Liver (tissue), 9 donors: Measurements from ENCODE around the gene WSCD1. TPM values are rescaled to one million over a fixed set of nuclear protein-coding genes. Genes with fewer than 3 reads are reported as not detected.

Experiments used
- DNase-seq: peaks from one replicate; pipeline ENCODE4 v3.0.0-alpha.2; 2017; ENCODE audit warnings: low spot score
- H3K27ac ChIP-seq, 2 donors: one replicate each; pipeline ENCODE4 v1.7.0; 2013; ENCODE audit warnings: inconsistent platforms in 2 of 2, low read length in 2 of 2, control low read depth in 1 of 2, low read depth in 1 of 2, mild to moderate bottlenecking in 1 of 2
- H3K27me3 ChIP-seq, 4 donors: one replicate each; pipeline versions ENCODE4 v1.6.1 to v1.7.0; 2013; ENCODE audit warnings: low read length in 3 of 4, inconsistent platforms in 1 of 4, mild to moderate bottlenecking in 1 of 4, moderate library complexity in 1 of 4; ENCODE audit not compliant: control insufficient read depth in 4 of 4, insufficient read depth in 4 of 4
- H3K36me3 ChIP-seq, 4 donors: one replicate each; pipeline versions ENCODE4 v1.6.1 to v1.7.0; 2013; ENCODE audit warnings: low read length in 3 of 4, mild to moderate bottlenecking in 3 of 4, low read depth in 1 of 4, moderate library complexity in 1 of 4; ENCODE audit not compliant: control insufficient read depth in 4 of 4, insufficient read depth in 3 of 4
- H3K4me1 ChIP-seq, 4 donors: one replicate each; pipeline versions ENCODE4 v1.6.1 to v1.7.0; 2013; ENCODE audit warnings: low read length in 3 of 4, mild to moderate bottlenecking in 3 of 4, moderate library complexity in 1 of 4; ENCODE audit not compliant: control insufficient read depth in 4 of 4, insufficient read depth in 4 of 4
- H3K4me3 ChIP-seq, 3 donors: one replicate each; pipeline versions ENCODE4 v1.6.1 to v1.7.0; 2013; ENCODE audit warnings: low read length in 3 of 3, control low read depth in 1 of 3, low read depth in 1 of 3, mild to moderate bottlenecking in 1 of 3
- H3K9ac ChIP-seq, 2 donors: one replicate each; pipeline ENCODE4 v1.7.0; 2013; ENCODE audit warnings: low read length in 2 of 2, mild to moderate bottlenecking in 2 of 2, moderate library complexity in 2 of 2, control low read depth in 1 of 2, low read depth in 1 of 2
- H3K9me3 ChIP-seq, 4 donors: one replicate each; pipeline versions ENCODE4 v1.6.1 to v1.7.0; 2013; ENCODE audit warnings: low read length in 3 of 4; ENCODE audit not compliant: control insufficient read depth in 4 of 4
- EGR1 ChIP-seq, 2 donors: IDR thresholded peaks; 2 replicates each; pipeline ENCODE4 v1.6.1; 2016 to 2018; ENCODE audit warnings: antibody characterized with exemption in 2 of 2, low read depth in 2 of 2
- GABPA ChIP-seq, 2 donors: IDR thresholded peaks in 1 of 2; conservative IDR thresholded peaks in 1 of 2; 2 replicates each; pipeline ENCODE4 v1.6.1; 2016; ENCODE audit warnings: antibody characterized with exemption in 2 of 2, mild to moderate bottlenecking in 1 of 2, moderate library complexity in 1 of 2
- HNF4G ChIP-seq: IDR thresholded peaks from 2 replicates; pipeline ENCODE4 v1.6.1; 2016; ENCODE audit warnings: antibody characterized with exemption
- JUND ChIP-seq, 2 donors: IDR thresholded peaks; 2 replicates each; pipeline ENCODE4 v1.6.1; 2016; ENCODE audit warnings: antibody characterized with exemption in 2 of 2
- RXRA ChIP-seq, 2 donors: IDR thresholded peaks; 2 replicates each; pipeline ENCODE4 v1.6.1; 2017 to 2018; ENCODE audit warnings: antibody characterized with exemption in 2 of 2, mild to moderate bottlenecking in 1 of 2
- TAF1 ChIP-seq: conservative IDR thresholded peaks from 2 replicates; pipeline ENCODE4 v1.6.1; 2016; ENCODE audit warnings: antibody characterized with exemption, mild to moderate bottlenecking
- WGBS: extraction: QIAGEN DNeasy Blood & Tissue Kit; methylation state at CpG from one replicate; pipeline ENCODE4 v1.1.7; 2013; 5-methylcytosine and 5-hydroxymethylcytosine counted together
- polyA plus RNA-seq, 2 donors: library from polyadenylated mRNA; stranded (reverse) in 1 of 2; unstranded in 1 of 2; fragments of 200-250 nt in 1 of 2; fragments of >200 nt in 1 of 2; fragmentation: Nextera tagmentation in 1 of 2; extraction: Ambion mirVana in 1 of 2; gene quantifications; one replicate each; pipeline versions ENCODE4 v1.2.1 to v1.2.3, GENCODE V29; 2013 to 2015
- total RNA-seq, 2 donors: library from RNA; depleted of rRNA; stranded (reverse); fragments of >200 nt; gene quantifications; one replicate each; pipeline ENCODE4 v1.2.3, GENCODE V29; 2014
- TF ChIP-seq, protein P1 (sequence below): IDR thresholded peaks from 2 replicates; pipeline ENCODE4 v1.6.1; 2016; ENCODE audit warnings: antibody characterized with exemption, mild to moderate bottlenecking
- TF ChIP-seq, protein P2 (sequence below): IDR thresholded peaks from 2 replicates; pipeline ENCODE4 v1.6.1; 2016; ENCODE audit warnings: antibody characterized with exemption
- donor health status: healthy.
- donor health status: healthy.
- donor health status: healthy.
- donor health status: healthy.
- donor health status: healthy.

WSCD1 gene
- total and polyA plus RNA-seq, 4 donors: 0.10 to 3.8 (median 1.3) TPM

DNA sequence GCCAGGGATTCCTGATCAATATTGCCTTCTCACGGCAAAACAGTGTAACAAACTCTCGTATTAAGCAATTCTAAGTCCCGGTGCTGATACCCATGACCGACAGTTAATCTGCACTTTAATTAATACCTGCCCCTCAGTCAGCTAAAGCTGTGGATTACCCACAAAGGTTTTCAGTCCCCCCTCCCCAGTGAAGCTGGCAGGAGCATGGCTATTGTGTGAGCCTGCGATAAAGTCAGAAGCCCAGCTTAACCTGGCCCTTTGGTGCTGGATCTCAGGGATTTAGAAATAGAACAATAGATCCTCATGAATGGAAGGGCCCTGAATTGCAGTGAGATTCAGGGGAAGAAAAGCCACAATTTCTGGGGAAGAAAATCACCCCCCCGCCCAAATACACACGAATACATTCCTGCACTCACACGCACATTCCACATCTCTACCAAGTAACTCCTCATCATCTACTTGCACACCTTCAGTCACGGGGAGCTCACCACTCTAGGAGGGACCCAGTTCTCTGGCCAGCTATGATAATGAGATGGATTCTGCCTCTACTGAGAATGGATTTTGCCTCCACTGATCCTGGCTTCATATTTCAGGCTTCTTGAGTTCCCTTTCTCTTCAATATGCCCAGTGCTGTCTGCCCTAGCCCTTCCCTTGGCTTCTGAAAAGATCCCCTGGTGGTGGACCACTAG is 102.6 kb downstream of the WSCD1 start (continued):
- TF ChIP-seq, protein P1, sequence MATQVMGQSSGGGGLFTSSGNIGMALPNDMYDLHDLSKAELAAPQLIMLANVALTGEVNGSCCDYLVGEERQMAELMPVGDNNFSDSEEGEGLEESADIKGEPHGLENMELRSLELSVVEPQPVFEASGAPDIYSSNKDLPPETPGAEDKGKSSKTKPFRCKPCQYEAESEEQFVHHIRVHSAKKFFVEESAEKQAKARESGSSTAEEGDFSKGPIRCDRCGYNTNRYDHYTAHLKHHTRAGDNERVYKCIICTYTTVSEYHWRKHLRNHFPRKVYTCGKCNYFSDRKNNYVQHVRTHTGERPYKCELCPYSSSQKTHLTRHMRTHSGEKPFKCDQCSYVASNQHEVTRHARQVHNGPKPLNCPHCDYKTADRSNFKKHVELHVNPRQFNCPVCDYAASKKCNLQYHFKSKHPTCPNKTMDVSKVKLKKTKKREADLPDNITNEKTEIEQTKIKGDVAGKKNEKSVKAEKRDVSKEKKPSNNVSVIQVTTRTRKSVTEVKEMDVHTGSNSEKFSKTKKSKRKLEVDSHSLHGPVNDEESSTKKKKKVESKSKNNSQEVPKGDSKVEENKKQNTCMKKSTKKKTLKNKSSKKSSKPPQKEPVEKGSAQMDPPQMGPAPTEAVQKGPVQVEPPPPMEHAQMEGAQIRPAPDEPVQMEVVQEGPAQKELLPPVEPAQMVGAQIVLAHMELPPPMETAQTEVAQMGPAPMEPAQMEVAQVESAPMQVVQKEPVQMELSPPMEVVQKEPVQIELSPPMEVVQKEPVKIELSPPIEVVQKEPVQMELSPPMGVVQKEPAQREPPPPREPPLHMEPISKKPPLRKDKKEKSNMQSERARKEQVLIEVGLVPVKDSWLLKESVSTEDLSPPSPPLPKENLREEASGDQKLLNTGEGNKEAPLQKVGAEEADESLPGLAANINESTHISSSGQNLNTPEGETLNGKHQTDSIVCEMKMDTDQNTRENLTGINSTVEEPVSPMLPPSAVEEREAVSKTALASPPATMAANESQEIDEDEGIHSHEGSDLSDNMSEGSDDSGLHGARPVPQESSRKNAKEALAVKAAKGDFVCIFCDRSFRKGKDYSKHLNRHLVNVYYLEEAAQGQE: no peak
- no peak for TF ChIP-seq EGR1 (IDR thresholded peaks at IDR 0.05; ENCODE audit: low read depth in 2 of 2)

DNA sequence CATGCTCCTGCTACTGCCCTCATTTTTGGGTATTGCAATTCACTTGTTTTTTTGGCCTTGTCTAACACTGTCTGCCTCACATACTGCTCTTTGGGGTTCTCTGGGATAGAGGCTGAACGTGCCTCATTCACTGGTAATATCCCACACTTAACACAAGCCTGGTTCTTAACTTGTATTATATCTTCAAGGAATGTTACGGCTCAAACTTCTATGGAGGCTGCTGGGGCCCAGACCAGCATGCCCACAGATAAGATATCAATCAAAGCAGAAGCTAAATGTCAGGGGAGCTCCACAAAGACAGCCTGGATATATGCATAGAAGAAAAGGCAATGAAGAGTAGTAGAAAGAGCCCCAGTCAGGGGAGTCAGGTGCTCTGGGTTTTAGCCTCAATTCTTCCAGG is 103.5 kb downstream of the WSCD1 start:
- no peak overlapping the region for H3K27ac ChIP-seq
- H3K36me3 ChIP-seq: no peaks in the 10 kb centered on the region
- H3K4me3 ChIP-seq: no peak overlapping the region
- no peaks in the 10 kb centered on the region for H3K27me3 ChIP-seq
- no peak overlapping the region for H3K9ac ChIP-seq
- no peaks in the 10 kb centered on the region for H3K4me1 ChIP-seq
- DNase-seq: no peak
- 77% methylated on average over 2 of the region's 2 CpGs for WGBS
- TF ChIP-seq RXRA (IDR thresholded peaks at IDR 0.05) (no peak), TAF1 (no peak), JUND (IDR thresholded peaks at IDR 0.05) (no peak), GABPA (IDR thresholded peaks at IDR 0.05 in 1 of 2, conservative IDR thresholded peaks at IDR 0.05 in 1 of 2) (no peak), HNF4G (no peak)
- TF ChIP-seq, protein P1: no peak
- TF ChIP-seq, protein P2, sequence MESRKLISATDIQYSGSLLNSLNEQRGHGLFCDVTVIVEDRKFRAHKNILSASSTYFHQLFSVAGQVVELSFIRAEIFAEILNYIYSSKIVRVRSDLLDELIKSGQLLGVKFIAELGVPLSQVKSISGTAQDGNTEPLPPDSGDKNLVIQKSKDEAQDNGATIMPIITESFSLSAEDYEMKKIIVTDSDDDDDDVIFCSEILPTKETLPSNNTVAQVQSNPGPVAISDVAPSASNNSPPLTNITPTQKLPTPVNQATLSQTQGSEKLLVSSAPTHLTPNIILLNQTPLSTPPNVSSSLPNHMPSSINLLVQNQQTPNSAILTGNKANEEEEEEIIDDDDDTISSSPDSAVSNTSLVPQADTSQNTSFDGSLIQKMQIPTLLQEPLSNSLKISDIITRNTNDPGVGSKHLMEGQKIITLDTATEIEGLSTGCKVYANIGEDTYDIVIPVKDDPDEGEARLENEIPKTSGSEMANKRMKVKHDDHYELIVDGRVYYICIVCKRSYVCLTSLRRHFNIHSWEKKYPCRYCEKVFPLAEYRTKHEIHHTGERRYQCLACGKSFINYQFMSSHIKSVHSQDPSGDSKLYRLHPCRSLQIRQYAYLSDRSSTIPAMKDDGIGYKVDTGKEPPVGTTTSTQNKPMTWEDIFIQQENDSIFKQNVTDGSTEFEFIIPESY: no peak
- H3K9me3 ChIP-seq: no peaks in the 10 kb centered on the region
